HEK293T (cell line): Measurements from ENCODE around the gene CDH15.

Source experiments
- ARNT ChIP-seq: fragments of 450-650 bp; IDR thresholded peaks from 2 replicates; pipeline ENCODE4 v1.6.1; 2017; ENCODE audit warnings: mild to moderate bottlenecking
- BHLHE40 ChIP-seq: fragments of 450-650 bp; IDR thresholded peaks from 2 replicates; pipeline ENCODE4 v1.6.1; 2016; ENCODE audit warnings: mild to moderate bottlenecking, moderate library complexity, borderline replicate concordance
- FOXM1 ChIP-seq: fragments of 450-650 bp; IDR thresholded peaks from 2 replicates; pipeline ENCODE4 v1.6.1; 2017; ENCODE audit warnings: mild to moderate bottlenecking, borderline replicate concordance
- L3MBTL2 ChIP-seq: fragments of 450-650 bp; conservative IDR thresholded peaks from 2 replicates; pipeline ENCODE4 v1.6.1; 2016; ENCODE audit warnings: mild to moderate bottlenecking
- NFRKB ChIP-seq: fragments of 450-650 bp; IDR thresholded peaks from 2 replicates; pipeline ENCODE4 v1.6.1; 2016; ENCODE audit warnings: mild to moderate bottlenecking, moderate library complexity
- SP1 ChIP-seq: fragments of 450-650 bp; IDR thresholded peaks from 2 replicates; pipeline ENCODE4 v1.6.1; 2017
- SUZ12 ChIP-seq: fragments of 450-650 bp; IDR thresholded peaks from 2 replicates; pipeline ENCODE4 v1.6.1; 2016; ENCODE audit warnings: mild to moderate bottlenecking
- TF ChIP-seq, protein P1 (sequence below): fragments of 450-650 bp; IDR thresholded peaks from 2 replicates; pipeline ENCODE4 v1.6.1; 2016

DNA sequence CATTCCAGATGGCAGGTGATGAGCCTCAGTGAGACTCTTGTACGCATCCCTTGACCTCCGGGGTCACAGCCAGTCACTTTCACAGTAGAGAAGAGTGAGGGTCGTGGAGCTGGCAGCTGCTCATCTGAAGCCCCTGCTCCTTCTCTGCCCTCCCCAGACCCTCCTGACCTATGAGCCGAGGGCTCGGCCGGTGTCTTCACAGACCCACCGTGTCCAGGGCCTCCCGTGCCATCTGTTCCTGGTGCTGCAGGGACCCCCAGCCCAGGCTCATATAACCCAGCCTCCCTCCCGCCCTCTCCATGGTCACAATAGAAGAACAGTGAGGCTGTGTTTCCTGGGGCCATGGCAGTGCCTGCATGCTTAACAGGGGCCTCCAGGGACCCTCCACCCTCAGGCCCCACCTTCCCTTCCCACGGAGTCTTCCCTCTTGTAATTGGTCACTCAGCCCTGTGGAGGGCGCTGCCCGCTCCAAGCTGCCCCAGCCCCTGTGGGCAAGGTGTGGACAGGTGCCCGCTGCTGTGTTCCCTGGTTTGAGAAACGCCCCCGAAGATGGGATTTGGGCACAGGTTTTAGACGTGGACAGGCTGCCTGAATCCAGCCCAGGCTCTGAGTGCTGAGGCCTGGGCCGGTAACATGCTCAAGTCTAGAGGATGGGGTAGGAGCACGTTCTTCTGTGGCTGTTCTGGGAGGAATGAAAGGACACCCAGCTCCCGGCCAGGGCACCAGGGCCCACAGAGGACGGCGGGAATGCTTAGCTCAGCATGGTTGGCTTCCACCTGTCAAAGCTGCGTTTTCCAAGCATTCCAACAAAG is 39.1 kb upstream of the CDH15 start:
- TF ChIP-seq ARNT, result no peak
- no peak for TF ChIP-seq BHLHE40
- no peak for TF ChIP-seq NFRKB
- no peak for TF ChIP-seq L3MBTL2
- no peak for TF ChIP-seq FOXM1
- TF ChIP-seq, protein P1, sequence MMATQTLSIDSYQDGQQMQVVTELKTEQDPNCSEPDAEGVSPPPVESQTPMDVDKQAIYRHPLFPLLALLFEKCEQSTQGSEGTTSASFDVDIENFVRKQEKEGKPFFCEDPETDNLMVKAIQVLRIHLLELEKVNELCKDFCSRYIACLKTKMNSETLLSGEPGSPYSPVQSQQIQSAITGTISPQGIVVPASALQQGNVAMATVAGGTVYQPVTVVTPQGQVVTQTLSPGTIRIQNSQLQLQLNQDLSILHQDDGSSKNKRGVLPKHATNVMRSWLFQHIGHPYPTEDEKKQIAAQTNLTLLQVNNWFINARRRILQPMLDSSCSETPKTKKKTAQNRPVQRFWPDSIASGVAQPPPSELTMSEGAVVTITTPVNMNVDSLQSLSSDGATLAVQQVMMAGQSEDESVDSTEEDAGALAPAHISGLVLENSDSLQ, result no peak
- no peak for TF ChIP-seq SUZ12
- no peak for TF ChIP-seq SP1
